Neural cell (in vitro differentiated cells): ENCODE data around the gene FHIT. TPM values are rescaled to one million over a fixed set of nuclear protein-coding genes. Genes with fewer than 3 reads are reported as not detected.

ENCODE experiments used
- H2AFZ ChIP-seq: fragments of 200-600, 300-800 bp; sonication (generic), shearing (Covaris generic); 2 replicates; pipeline ENCODE4 v1.6.0; 2014; ENCODE audit warnings: low read depth, mild to moderate bottlenecking, antibody characterized with exemption, low read length, moderate library complexity
- H3F3A ChIP-seq: fragments of 200-600 bp; shearing (Covaris generic); 2 replicates; pipeline ENCODE4 v1.6.1; 2016; ENCODE audit warnings: mild to moderate bottlenecking, moderate library complexity, mixed read lengths, antibody characterized with exemption, low read length; ENCODE audit not compliant: insufficient read depth, poor library complexity, severe bottlenecking
- H3K27ac ChIP-seq: fragments of 200-600, 300-800 bp; sonication (generic), shearing (Covaris generic); 2 replicates; pipeline ENCODE4 v1.5.1; 2014; ENCODE audit warnings: mild to moderate bottlenecking, low read length, moderate library complexity
- H3K27me3 ChIP-seq: fragments of 300-800, 200-600 bp; sonication (generic), shearing (Covaris generic); 2 replicates; pipeline ENCODE4 v1.6.0; 2014; ENCODE audit warnings: mild to moderate bottlenecking, low read depth, low read length, moderate library complexity; ENCODE audit not compliant: insufficient read depth
- H3K36me3 ChIP-seq: fragments of 300-800, 200-600 bp; sonication (generic), shearing (Covaris generic); 2 replicates; pipeline ENCODE4 v1.5.1; 2014; ENCODE audit warnings: mild to moderate bottlenecking, antibody characterized with exemption, low read length, moderate library complexity; ENCODE audit not compliant: insufficient read depth
- H3K4me2 ChIP-seq: fragments of 300-800, 200-600 bp; sonication (generic), shearing (Covaris generic); 2 replicates; pipeline ENCODE4 v1.6.0; 2014; ENCODE audit warnings: mild to moderate bottlenecking, low read length
- H3K4me3 ChIP-seq: fragments of 300-800, 200-600 bp; sonication (generic), shearing (Covaris generic); 2 replicates; pipeline ENCODE4 v1.5.1; 2014; ENCODE audit warnings: mild to moderate bottlenecking, low read length, moderate library complexity
- H3K79me2 ChIP-seq: fragments of 200-600 bp; shearing (Covaris generic); replicated peaks from 2 replicates; pipeline ENCODE4 v1.6.0; 2014; ENCODE audit warnings: mild to moderate bottlenecking, low read length, moderate library complexity; ENCODE audit not compliant: insufficient read depth
- H3K9ac ChIP-seq: fragments of 300-800, 200-600 bp; sonication (generic), shearing (Covaris generic); 2 replicates; pipeline ENCODE4 v1.6.1; 2016; ENCODE audit warnings: mild to moderate bottlenecking, low read length, mixed read lengths
- H3K9me2 ChIP-seq: fragments of 200-600 bp; shearing (Covaris generic); 2 replicates; pipeline ENCODE4 v1.6.1; 2016; ENCODE audit warnings: mild to moderate bottlenecking, low read length, mixed read lengths; ENCODE audit not compliant: insufficient read depth
- H3K9me3 ChIP-seq: fragments of 200-600, 300-800 bp; sonication (generic), shearing (Covaris generic); 2 replicates; pipeline ENCODE4 v1.6.1; 2016; ENCODE audit warnings: mild to moderate bottlenecking, mixed run types, low read length, moderate library complexity, mixed read lengths
- H4K20me1 ChIP-seq: fragments of 200-600 bp; shearing (Covaris generic); 2 replicates; pipeline ENCODE4 v1.6.1; 2016; ENCODE audit warnings: mild to moderate bottlenecking, mixed run types; ENCODE audit not compliant: insufficient read depth
- CTCF ChIP-seq: fragments of 450-650 bp; IDR thresholded peaks from 2 replicates; pipeline ENCODE4 v1.5.1; 2014; ENCODE audit warnings: antibody characterized with exemption, mild to moderate bottlenecking, moderate library complexity; ENCODE audit not compliant: poor library complexity, severe bottlenecking
- EP300 ChIP-seq: fragments of 450-650 bp; conservative IDR thresholded peaks from 2 replicates; pipeline ENCODE4 v1.6.1; 2014; ENCODE audit warnings: antibody characterized with exemption, mild to moderate bottlenecking, moderate library complexity; ENCODE audit not compliant: poor library complexity, severe bottlenecking
- EZH2 ChIP-seq: fragments of 200-600, 300-800 bp; shearing (Covaris generic), sonication (generic); IDR thresholded peaks from 2 replicates; pipeline ENCODE4 v1.6.1; 2014; ENCODE audit warnings: antibody characterized with exemption, low read length, borderline replicate concordance, mild to moderate bottlenecking; ENCODE audit not compliant: insufficient read depth, poor library complexity, severe bottlenecking
- MXI1 ChIP-seq: fragments of 450-650 bp; conservative IDR thresholded peaks from 2 replicates; pipeline ENCODE4 v1.6.1; 2014; ENCODE audit warnings: antibody characterized with exemption, mild to moderate bottlenecking; ENCODE audit not compliant: poor library complexity, severe bottlenecking
- POLR2AphosphoS5 ChIP-seq: IDR thresholded peaks from 2 replicates; pipeline ENCODE4 v1.6.1; 2012
- RAD21 ChIP-seq: fragments of 450-650 bp; conservative IDR thresholded peaks from 2 replicates; pipeline ENCODE4 v1.6.1; 2014; ENCODE audit warnings: antibody characterized with exemption, mild to moderate bottlenecking, moderate library complexity
- REST ChIP-seq: IDR thresholded peaks from 2 replicates; pipeline ENCODE4 v1.6.1; 2012; ENCODE audit warnings: borderline replicate concordance
- SMC3 ChIP-seq: fragments of 450-650 bp; conservative IDR thresholded peaks from 2 replicates; pipeline ENCODE4 v1.6.1; 2014; ENCODE audit warnings: antibody characterized with exemption, mild to moderate bottlenecking, moderate library complexity; ENCODE audit not compliant: poor library complexity
- TAF1 ChIP-seq: IDR thresholded peaks from 2 replicates; pipeline ENCODE4 v1.6.1; 2012; ENCODE audit warnings: low read depth
- polyA plus RNA-seq: library from polyadenylated mRNA; depleted of rRNA; stranded (reverse); fragments of >200 nt; gene quantifications from 2 replicates; pipeline ENCODE4 v1.2.3, GENCODE V29; 2014

FHIT gene
- polyA plus RNA-seq, 1 donor from 2014 or later = not detected

GRCh38 chr3:60660026-60660425 lies 591.2 kb downstream of the FHIT start:
- H3K9me3 ChIP-seq = peaks cover 5% of the 10 kb centered on the region
- no peak overlapping the region for H3K27ac ChIP-seq
- TF ChIP-seq POLR2AphosphoS5 = no peak
- no peak for TF ChIP-seq EZH2
- TF ChIP-seq RAD21 = no peak
- no peak for TF ChIP-seq CTCF
- no peak for TF ChIP-seq SMC3
- no peak for TF ChIP-seq REST
- no peak for TF ChIP-seq MXI1
- no peak overlapping the region for H3K4me2 ChIP-seq
- no peaks in the 10 kb centered on the region for H3K79me2 ChIP-seq
- no peak overlapping the region for H3K4me3 ChIP-seq
- no peaks in the 10 kb centered on the region for H3K36me3 ChIP-seq
- no peaks in the 10 kb centered on the region for H3K27me3 ChIP-seq
- H3F3A ChIP-seq = no peaks in the 10 kb centered on the region
- no peaks in the 10 kb centered on the region for H3K9me2 ChIP-seq
- H3K9ac ChIP-seq = no peak overlapping the region
- no peak overlapping the region for H2AFZ ChIP-seq
- no peaks in the 10 kb centered on the region for H4K20me1 ChIP-seq

GRCh38 chr3:60659098-60659497 lies 592.2 kb downstream of the FHIT start:
- no peaks in the 10 kb centered on the region for H3K79me2 ChIP-seq
- no peaks in the 10 kb centered on the region for H3K9me2 ChIP-seq
- TF ChIP-seq RAD21 (no peak), CTCF (no peak), POLR2AphosphoS5 (no peak), EZH2 (no peak), REST (no peak), EP300 (no peak), TAF1 (no peak), SMC3 (no peak), MXI1 (no peak)
- no peak overlapping the region for H3K9ac ChIP-seq
- no peaks in the 10 kb centered on the region for H4K20me1 ChIP-seq
- H3K4me3 ChIP-seq = no peak overlapping the region
- no peak overlapping the region for H3K27ac ChIP-seq
- no peaks in the 10 kb centered on the region for H3K27me3 ChIP-seq
- peaks cover 5% of the 10 kb centered on the region for H3K9me3 ChIP-seq
- no peaks in the 10 kb centered on the region for H3F3A ChIP-seq
- H3K4me2 ChIP-seq = no peak overlapping the region
- no peak overlapping the region for H2AFZ ChIP-seq
- no peaks in the 10 kb centered on the region for H3K36me3 ChIP-seq
